Esophagus muscularis mucosa (tissue), 4 donors: Measurements from ENCODE around the gene VAV1. TPM values are rescaled to one million over a fixed set of nuclear protein-coding genes. Genes with fewer than 3 reads are reported as not detected.

Source experiments
- DNase-seq: peaks from one replicate; pipeline ENCODE4 v3.0.0-alpha.2; 2017; ENCODE audit errors: extremely low spot score
- H3K27ac ChIP-seq, 4 donors: fragments of 200-600 bp; sonication (generic); replicated peaks in 1 of 4; 1 replicate in 3 of 4; 2 replicates in 1 of 4; pipeline ENCODE4 v1.5.1; 2016 to 2019; ENCODE audit warnings: mild to moderate bottlenecking in 1 of 4
- H3K27me3 ChIP-seq, 4 donors: fragments of 200-600 bp; sonication (generic); one replicate each; pipeline versions ENCODE4 v1.5.1 to v1.6.0; 2016 to 2019
- H3K36me3 ChIP-seq, 4 donors: fragments of 200-600 bp; sonication (generic); one replicate each; pipeline ENCODE4 v1.5.1; 2016 to 2019
- H3K4me1 ChIP-seq, 4 donors: fragments of 200-600 bp; sonication (generic); one replicate each; pipeline ENCODE4 v1.5.1; 2016 to 2019
- H3K4me3 ChIP-seq, 4 donors: fragments of 200-600 bp; sonication (generic); 1 replicate in 2 of 4; 2 replicates in 2 of 4; pipeline ENCODE4 v1.5.1; 2016 to 2019; ENCODE audit warnings: mild to moderate bottlenecking in 4 of 4, moderate library complexity in 1 of 4
- H3K9me3 ChIP-seq, 4 donors: fragments of 200-600 bp; sonication (generic); 1 replicate in 3 of 4; 2 replicates in 1 of 4; pipeline ENCODE4 v1.5.1; 2016 to 2019
- CTCF ChIP-seq, 3 experiments: fragments of 200-600 bp in 2 of 3; fragments of 450-650 bp in 1 of 3; sonication (generic) in 2 of 3; IDR thresholded peaks; one replicate each; pipeline ENCODE4 v1.5.1; 2017 to 2019; ENCODE audit warnings: antibody characterized with exemption in 3 of 3, mild to moderate bottlenecking in 2 of 3, moderate library complexity in 1 of 3
- EP300 ChIP-seq: sonication (generic); formaldehyde crosslinking; IDR thresholded peaks from one replicate; pipeline ENCODE4 v1.6.1; 2017; ENCODE audit warnings: antibody characterized with exemption
- POLR2A ChIP-seq: fragments of 450-650 bp; IDR thresholded peaks from one replicate; pipeline ENCODE4 v1.6.1; 2017; ENCODE audit warnings: antibody characterized with exemption, moderate library complexity, mild to moderate bottlenecking, low read depth
- POLR2AphosphoS5 ChIP-seq, 2 donors: sonication (generic); formaldehyde crosslinking; IDR thresholded peaks; one replicate each; pipeline ENCODE4 v1.6.1; 2017; ENCODE audit warnings: antibody characterized with exemption in 2 of 2
- WGBS: methylation state at CpG from one replicate; pipeline ENCODE4 v1.1.5; 2018; 5-methylcytosine and 5-hydroxymethylcytosine counted together
- intact Hi-C: fragments of 100-400 bp; cut with DNase I; formaldehyde crosslinking; loops from one replicate; pipeline ENCODE4 v1.15.1; 2023
- total RNA-seq, 4 donors: library from RNA; depleted of rRNA; stranded (reverse); fragments of >200 nt; gene quantifications; one replicate each; pipeline versions ENCODE4 v1.1.0 to v1.2.1, GENCODE V29; 2016

Gene VAV1
- 1 to 10 TPM; 2.9 to 8.0 (median 4.1) TPM for total RNA-seq

DNA sequence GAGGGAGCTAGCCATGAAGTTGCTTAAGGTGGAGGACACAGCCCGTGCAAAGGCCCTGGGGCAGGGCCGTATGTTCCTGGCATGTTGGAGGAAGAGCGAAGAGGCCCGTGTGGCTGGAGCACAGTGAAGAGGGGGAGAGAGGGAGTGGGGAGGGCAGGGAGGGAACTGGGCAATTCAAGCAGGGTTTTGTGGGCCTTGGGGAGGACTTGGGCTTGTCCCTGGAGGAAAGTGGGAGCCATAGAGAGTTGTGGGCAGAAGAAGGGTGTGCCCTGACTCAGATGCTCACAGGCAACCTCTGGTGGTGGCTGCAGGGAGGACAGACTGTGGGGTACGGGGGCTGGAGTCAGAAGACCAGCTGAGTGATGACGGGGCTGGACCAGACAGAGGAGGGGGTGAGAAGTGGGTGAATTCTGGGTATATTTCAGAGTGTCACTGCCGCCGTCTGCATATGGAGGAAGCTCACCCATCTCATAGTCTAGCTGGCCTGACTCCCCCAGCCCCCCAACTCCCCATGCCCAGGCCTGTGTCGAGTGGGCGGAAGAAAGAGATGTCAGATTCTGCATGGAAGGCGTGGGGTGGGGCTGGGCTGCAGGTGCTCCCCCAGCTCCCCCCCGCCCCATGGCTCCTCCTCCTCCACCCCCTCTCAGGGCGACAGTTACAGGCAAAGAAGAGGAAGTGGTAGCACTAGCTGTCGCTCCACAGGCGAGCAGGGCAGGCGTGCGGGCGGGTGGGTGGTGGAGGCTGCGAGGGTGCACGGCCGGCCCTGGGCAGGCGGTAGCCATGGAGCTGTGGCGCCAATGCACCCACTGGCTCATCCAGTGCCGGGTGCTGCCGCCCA lies at the start of gene VAV1:
VAV1 (plus strand) TSS at position 681 of the 838 bp plus-strand sequence; CDS start at position 781, 100 bp downstream.
- intact Hi-C loops = no loop called here
- Histone ChIP-seq H3K27ac (peak within 1 kb of the TSS in 2 of 4 donors; percentile 10 to 48), H3K27me3 (peaks cover 0 to 48% (median 9%) of the 10 kb centered on the region in 4 donors), H3K36me3 (no peaks in the 10 kb centered on the region), H3K4me3 (peak within 1 kb of the TSS; percentile 37 to 56 (median 44)), H3K9me3 (no peaks in the 10 kb centered on the region), H3K4me1 (peaks cover 5 to 9% (median 7%) of the 10 kb centered on the region in 4 donors)
- 67% methylated on average over 8 of the region's 25 CpGs for WGBS
- no peak for DNase-seq
- TF ChIP-seq CTCF (IDR thresholded peaks at IDR 0.05) (no peak), POLR2AphosphoS5 (IDR thresholded peaks at IDR 0.05) (no peak), POLR2A (no peak), EP300 (no peak)

DNA sequence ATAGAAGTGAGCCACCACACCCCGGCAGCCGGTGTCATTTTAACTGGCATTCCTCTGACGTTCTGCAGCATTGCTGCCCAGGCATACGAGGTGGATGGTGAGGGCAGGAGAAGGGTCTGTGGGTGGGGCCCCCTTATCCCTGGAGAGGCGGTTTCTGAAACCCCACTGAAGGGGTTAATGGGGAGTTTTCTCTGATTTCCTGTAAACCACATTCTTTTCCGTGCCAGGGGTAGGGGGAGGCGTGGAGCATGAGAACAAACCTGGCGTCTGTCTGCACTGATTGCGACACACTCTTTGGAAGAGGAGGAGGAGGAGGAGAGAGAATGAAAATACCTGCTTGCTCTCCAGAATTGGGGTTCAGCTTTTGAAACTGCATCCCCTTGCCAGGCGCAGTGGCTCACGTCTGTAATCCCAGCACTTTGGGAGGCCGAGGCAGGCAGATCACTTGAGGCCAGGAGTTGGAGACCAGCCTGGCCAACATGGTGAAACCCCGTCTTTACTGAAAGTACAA lies 49.3 kb upstream of the VAV1 start:
- intact Hi-C loops = no loop called here
- no peaks in the 10 kb centered on the region for H3K9me3 ChIP-seq
- peak overlapping the region; percentile 17 to 71 (median 60) for H3K27ac ChIP-seq
- no peak for TF ChIP-seq POLR2A
- TF ChIP-seq EP300 = no peak
- no peak for TF ChIP-seq CTCF (IDR thresholded peaks at IDR 0.05)
- no peak for TF ChIP-seq POLR2AphosphoS5 (IDR thresholded peaks at IDR 0.05)
- WGBS = 26% methylated on average over 11 of the region's 13 CpGs
- peaks cover 0 to 27% (median 12%) of the 10 kb centered on the region in 4 donors for H3K4me1 ChIP-seq
- peaks cover 0 to 3% (median 0%) of the 10 kb centered on the region in 4 donors for H3K36me3 ChIP-seq
- no peak overlapping the region for H3K4me3 ChIP-seq
- peaks cover 0 to 32% (median 0%) of the 10 kb centered on the region in 4 donors for H3K27me3 ChIP-seq
- peak; percentile 93 for DNase-seq

- TF ChIP-seq POLR2A (no peak), POLR2AphosphoS5 (IDR thresholded peaks at IDR 0.05) (no peak)
- DNase-seq = no peak
- intact Hi-C loops = no loop called here
- Histone ChIP-seq H3K4me3 (no peak overlapping the region), H3K27ac (peak overlapping the region; percentile 17 to 71 (median 60)), H3K9me3 (no peaks in the 10 kb centered on the region), H3K36me3 (no peaks in the 10 kb centered on the region), H3K27me3 (peaks cover 0 to 26% (median 0%) of the 10 kb centered on the region in 4 donors), H3K4me1 (peaks cover 0 to 27% (median 13%) of the 10 kb centered on the region in 4 donors)
- WGBS = 56% methylated on average over 5 of the region's 5 CpGs
Measured at GRCh38 chr19:6723738-6724137, 48.8 kb upstream of the VAV1 start.

DNA sequence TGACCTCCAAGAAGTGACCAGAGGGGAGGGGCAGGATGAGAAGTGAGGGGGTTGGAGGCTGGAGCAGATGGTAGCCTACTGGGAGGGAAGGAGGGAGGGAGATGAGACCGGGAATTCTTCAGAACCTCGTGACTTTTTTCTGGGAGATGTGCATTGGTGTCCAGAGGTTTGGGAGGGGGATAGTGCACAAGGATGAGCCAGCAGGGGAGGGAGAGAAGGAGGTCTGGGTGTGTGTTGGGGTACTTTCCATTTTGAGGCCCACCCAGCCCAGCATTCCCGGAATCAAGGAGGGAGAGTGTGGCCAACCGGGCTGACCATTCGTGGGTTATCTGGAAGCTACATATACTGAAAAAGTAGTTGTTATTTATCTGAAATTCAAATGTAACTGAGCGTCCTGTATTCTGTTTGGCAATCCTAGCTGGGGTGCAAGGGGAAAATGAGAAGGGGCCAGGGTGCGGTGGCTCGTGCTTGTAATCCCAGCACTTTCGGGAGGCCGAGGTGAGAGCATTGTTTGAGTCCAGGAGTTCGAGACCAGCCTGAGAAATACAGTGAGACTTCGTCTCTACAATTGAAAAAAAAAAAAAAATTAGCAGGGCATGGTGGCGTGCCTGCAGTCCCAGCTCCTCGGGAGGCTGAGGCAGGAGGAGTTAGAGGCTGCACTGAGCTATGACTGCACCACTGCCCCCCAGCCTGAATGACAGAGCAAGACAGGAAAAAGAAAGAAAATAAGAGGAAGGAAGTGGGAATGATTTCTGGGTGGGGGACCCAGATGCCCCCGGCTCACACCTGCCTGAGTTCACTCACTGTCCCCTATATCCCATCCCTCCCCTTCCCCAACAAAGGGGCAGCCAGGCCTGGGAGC lies 47.6 kb upstream of the VAV1 start:
- peaks cover 0 to 30% (median 14%) of the 10 kb centered on the region in 4 donors for H3K4me1 ChIP-seq
- 72% methylated on average over 15 of the region's 15 CpGs for WGBS
- H3K4me3 ChIP-seq = no peak overlapping the region
- no peak for DNase-seq
- peaks cover 0 to 5% (median 2%) of the 10 kb centered on the region in 4 donors for H3K36me3 ChIP-seq
- H3K27me3 ChIP-seq = peaks cover 0 to 18% (median 0%) of the 10 kb centered on the region in 4 donors
- no peak for TF ChIP-seq EP300
- no peak for TF ChIP-seq POLR2AphosphoS5 (IDR thresholded peaks at IDR 0.05)
- TF ChIP-seq CTCF (IDR thresholded peaks at IDR 0.05) = no peak
- H3K27ac ChIP-seq = peak overlapping the region in 3 of 4 donors; percentile 15 to 59 (median 17)
- intact Hi-C loops = no loop called here
- H3K9me3 ChIP-seq = no peaks in the 10 kb centered on the region
